ENCODE measurements around the gene SPATS2.
"Not testable (repeated sequence)": the region's sequence is repeated elsewhere in the genome, so short reads cannot be mapped to it uniquely, and the experiment has no call there.

Gene SPATS2

GRCh38 chr12:49525942-49526341 lies 158.7 kb downstream of the SPATS2 start:
- no peak for FAIRE-seq

- FAIRE-seq: no peak
These were observed 160.3 kb downstream of the SPATS2 start for GRCh38 chr12:49527361-49528130.

GRCh38 chr12:49529414-49529813 lies 162.2 kb downstream of the SPATS2 start:
- no peak for FAIRE-seq

GRCh38 chr12:49531745-49532144 lies 164.5 kb downstream of the SPATS2 start:
- FAIRE-seq: no peak

- FAIRE-seq: no peak
These were observed 166.1 kb downstream of the SPATS2 start for GRCh38 chr12:49533331-49533730.

GRCh38 chr12:49534122-49534521 lies 166.9 kb downstream of the SPATS2 start:
- not testable (repeated sequence) for FAIRE-seq

GRCh38 chr12:49534731-49535278 lies 167.5 kb downstream of the SPATS2 start:
- FAIRE-seq: no peak

- FAIRE-seq: no peak
These were observed 168.8 kb downstream of the SPATS2 start for GRCh38 chr12:49535921-49536525.

- FAIRE-seq: no peak
These were observed 169.3 kb downstream of the SPATS2 start for GRCh38 chr12:49536526-49537071.

- FAIRE-seq: no peak
These were observed 170.0 kb downstream of the SPATS2 start for GRCh38 chr12:49537231-49537751.

GRCh38 chr12:49537752-49538509 lies 170.7 kb downstream of the SPATS2 start:
- no peak for FAIRE-seq

GRCh38 chr12:49538510-49539403 lies 171.5 kb downstream of the SPATS2 start, which contains the start of gene KCNH3:
Gene KCNH3 (plus strand): TSS chr12:49539030. CDS start chr12:49539417, 387 bp downstream.
- FAIRE-seq: no peak

GRCh38 chr12:49539406-49540228 lies 172.4 kb downstream of the SPATS2 start:
- FAIRE-seq: no peak

- FAIRE-seq: no peak
These were observed 173.2 kb downstream of the SPATS2 start for GRCh38 chr12:49540229-49541139.

GRCh38 chr12:49541140-49541861 lies 174.0 kb downstream of the SPATS2 start:
- no peak for FAIRE-seq

- no peak for FAIRE-seq
These were observed 174.7 kb downstream of the SPATS2 start for GRCh38 chr12:49541911-49542505.

- no peak for FAIRE-seq
These were observed 175.4 kb downstream of the SPATS2 start for GRCh38 chr12:49542592-49543160.

All from G401.6 (cell line).